Endothelial cell of umbilical vein (primary cell): Measurements from ENCODE around the gene METTL21C.

Experiments used
- CTCF ChIP-seq, 2 donors: IDR thresholded peaks; 1 replicate in 1 of 2; 2 replicates in 1 of 2; pipeline ENCODE4 v1.5.1; 2011; ENCODE audit warnings: low read length in 2 of 2, mild to moderate bottlenecking in 2 of 2, moderate library complexity in 2 of 2, control low read depth in 1 of 2, inconsistent platforms in 1 of 2, low read depth in 1 of 2; ENCODE audit not compliant: insufficient read depth in 1 of 2; ENCODE audit errors: extremely low read depth in 1 of 2
- EZH2 ChIP-seq: IDR thresholded peaks from 2 replicates; pipeline ENCODE4 v1.6.1; 2012; ENCODE audit warnings: borderline replicate concordance, low read depth, mild to moderate bottlenecking, moderate library complexity, low read length, inconsistent platforms; ENCODE audit not compliant: severe bottlenecking
- FOS ChIP-seq: IDR thresholded peaks from 2 replicates; pipeline ENCODE4 v1.6.1; 2011; ENCODE audit warnings: mild to moderate bottlenecking, low read length, moderate library complexity, borderline replicate concordance; ENCODE audit not compliant: insufficient read depth
- JUN ChIP-seq: IDR thresholded peaks from 2 replicates; pipeline ENCODE4 v1.6.1; 2011; ENCODE audit warnings: borderline replicate concordance, low read depth; ENCODE audit not compliant: insufficient read length, insufficient read depth
- MAX ChIP-seq: IDR thresholded peaks from 2 replicates; pipeline ENCODE4 v1.6.1; 2011; ENCODE audit not compliant: insufficient read depth, insufficient read length
- POLR2A ChIP-seq: IDR thresholded peaks from 2 replicates; pipeline ENCODE4 v1.6.1; 2012; ENCODE audit warnings: low read depth, mild to moderate bottlenecking, control low read depth, low read length
- POLR2AphosphoS5 ChIP-seq: IDR thresholded peaks from 2 replicates; pipeline ENCODE4 v1.6.1; 2012; ENCODE audit warnings: low read depth, mild to moderate bottlenecking, control low read depth, low read length, moderate library complexity; ENCODE audit not compliant: insufficient read depth

- no peak for TF ChIP-seq CTCF (IDR thresholded peaks at IDR 0.05; ENCODE audit: extremely low read depth in 1 of 2, insufficient read depth in 1 of 2, low read depth in 1 of 2, low read length in 2 of 2)
- no peak for TF ChIP-seq POLR2AphosphoS5
- no peak for TF ChIP-seq POLR2A
- TF ChIP-seq EZH2, result no peak
- peak; percentile 89 for TF ChIP-seq JUN
- no peak for TF ChIP-seq MAX
- TF ChIP-seq FOS, result peak; percentile 71
Observed at GRCh38 chr13:102729560-102730270, 34.9 kb upstream of the METTL21C start.
